Endodermal cell (in vitro differentiated cells): ENCODE data around the gene LANCL2. TPM values are rescaled to one million over a fixed set of nuclear protein-coding genes. Genes with fewer than 3 reads are reported as not detected.

Source experiments
- DNase-seq: peaks from one replicate; pipeline ENCODE4 v3.0.0-alpha.2; 2017
- H3K27ac ChIP-seq: 2 replicates; pipeline ENCODE4 v1.5.1; 2013; ENCODE audit warnings: mild to moderate bottlenecking, low read depth, low read length, moderate library complexity
- H3K27me3 ChIP-seq: 2 replicates; pipeline ENCODE4 v1.6.1; 2013; ENCODE audit warnings: mild to moderate bottlenecking, low read length, moderate library complexity; ENCODE audit not compliant: insufficient read depth, control insufficient read depth, poor library complexity, severe bottlenecking
- H3K36me3 ChIP-seq: 2 replicates; pipeline ENCODE4 v1.7.0; 2013; ENCODE audit warnings: mild to moderate bottlenecking, low read length, moderate library complexity; ENCODE audit not compliant: control insufficient read depth, insufficient read depth
- H3K4me1 ChIP-seq: one replicate; pipeline ENCODE4 v1.7.0; 2013; ENCODE audit warnings: low read length; ENCODE audit not compliant: control insufficient read depth, insufficient read depth
- H3K4me3 ChIP-seq: 2 replicates; pipeline ENCODE4 v1.5.1; 2013; ENCODE audit warnings: mild to moderate bottlenecking, low read length, moderate library complexity
- H3K9ac ChIP-seq: 2 replicates; pipeline ENCODE4 v1.6.1; 2013; ENCODE audit warnings: mild to moderate bottlenecking, low read length, moderate library complexity; ENCODE audit not compliant: poor library complexity, severe bottlenecking; ENCODE audit errors: extremely low read depth
- H3K9me3 ChIP-seq: 2 replicates; pipeline ENCODE4 v1.6.1; 2013; ENCODE audit warnings: mild to moderate bottlenecking, low read length, moderate library complexity; ENCODE audit not compliant: control insufficient read depth
- H3K27ac Mint-ChIP-seq: 2 replicates; pipeline ENCODE4 v1.8.0; 2020; ENCODE audit warnings: mixed read lengths
- H3K27me3 Mint-ChIP-seq: 2 replicates; pipeline ENCODE4 v1.8.0; 2021; ENCODE audit warnings: mild to moderate bottlenecking, mixed read lengths; ENCODE audit not compliant: insufficient read depth
- H3K36me3 Mint-ChIP-seq: 2 replicates; pipeline ENCODE4 v1.8.0; 2020; ENCODE audit warnings: low read depth, mixed read lengths
- H3K4me1 Mint-ChIP-seq: 2 replicates; pipeline ENCODE4 v1.8.0; 2020; ENCODE audit warnings: mixed read lengths
- H3K4me3 Mint-ChIP-seq: 2 replicates; pipeline ENCODE4 v1.8.0; 2020; ENCODE audit warnings: mild to moderate bottlenecking, moderate library complexity, mixed read lengths
- H3K9me3 Mint-ChIP-seq: 2 replicates; pipeline ENCODE4 v1.8.0; 2020; ENCODE audit warnings: mild to moderate bottlenecking, mixed read lengths
- CTCF ChIP-seq: fragments of 200-600 bp; sonication (generic); conservative IDR thresholded peaks from 2 replicates; pipeline ENCODE4 v1.5.0; 2021; ENCODE audit warnings: antibody characterized with exemption, mild to moderate bottlenecking
- WGBS, 2 experiments: methylation state at CpG; one replicate each; pipeline versions ENCODE4 v1.1.5 to v1.1.7; 2013; ENCODE audit warnings: missing lambda C conversion rate in 2 of 2, mixed read lengths in 1 of 2; ENCODE audit not compliant: insufficient coverage in 1 of 2, insufficient read length in 1 of 2; 5-methylcytosine and 5-hydroxymethylcytosine counted together
- total RNA-seq, 2 donors: library from RNA; stranded (reverse); fragmentation: NEBNext Ultra II Directional in 1 of 2; extraction: Animal tissue kit (Norgen Biotek cat#: 25700) in 1 of 2; gene quantifications; 2 replicates in 1 of 2; 3 replicates in 1 of 2; pipeline ENCODE4 v1.2.1, GENCODE V29; 2021

The LANCL2 gene
- total RNA-seq, 2 donors from 2014 or later = 9.4 to 17.7 TPM

GRCh38 chr7:55437375-55437774 is 72.2 kb downstream of the LANCL2 start:
- Mint-ChIP-seq H3K4me1 (peaks cover 8% of the 10 kb centered on the region), H3K27me3 (peaks cover 7% of the 10 kb centered on the region), H3K4me3 (no peak overlapping the region), H3K27ac (no peak overlapping the region), H3K9me3 (no peaks in the 10 kb centered on the region), H3K36me3 (no peaks in the 10 kb centered on the region)
- Histone ChIP-seq H3K36me3 (no peaks in the 10 kb centered on the region), H3K9me3 (no peaks in the 10 kb centered on the region), H3K4me3 (no peak overlapping the region), H3K9ac (no peak overlapping the region), H3K27me3 (no peaks in the 10 kb centered on the region), H3K4me1 (peaks cover 5% of the 10 kb centered on the region), H3K27ac (no peak overlapping the region)
- no peak for DNase-seq
- no peak for TF ChIP-seq CTCF
- WGBS, 2 experiments = 83 to 100% methylated on average over 1 of the region's 1 CpG

- Mint-ChIP-seq H3K4me1 (peaks cover 8% of the 10 kb centered on the region), H3K27me3 (peaks cover 7% of the 10 kb centered on the region), H3K36me3 (no peaks in the 10 kb centered on the region), H3K9me3 (no peaks in the 10 kb centered on the region), H3K27ac (no peak overlapping the region), H3K4me3 (no peak overlapping the region)
- DNase-seq = no peak
- no peak overlapping the region for H3K9ac ChIP-seq
- H3K9me3 ChIP-seq = no peaks in the 10 kb centered on the region
- no peaks in the 10 kb centered on the region for H3K27me3 ChIP-seq
- 92 to 95% methylated on average over 11 to 13 of the region's 13 CpGs for WGBS, 2 experiments
- H3K4me1 ChIP-seq = peaks cover 5% of the 10 kb centered on the region
- H3K27ac ChIP-seq = no peak overlapping the region
- no peak for TF ChIP-seq CTCF
- no peaks in the 10 kb centered on the region for H3K36me3 ChIP-seq
- H3K4me3 ChIP-seq = no peak overlapping the region
These were observed 73.1 kb downstream of the LANCL2 start for GRCh38 chr7:55438085-55438756.

- DNase-seq = no peak
- Histone ChIP-seq H3K36me3 (no peaks in the 10 kb centered on the region), H3K4me1 (peaks cover 5% of the 10 kb centered on the region), H3K9ac (no peak overlapping the region), H3K4me3 (no peak overlapping the region), H3K27ac (no peak overlapping the region), H3K27me3 (no peaks in the 10 kb centered on the region), H3K9me3 (no peaks in the 10 kb centered on the region)
- H3K27ac Mint-ChIP-seq = no peak overlapping the region
- H3K4me3 Mint-ChIP-seq = no peak overlapping the region
- peaks cover 7% of the 10 kb centered on the region for H3K27me3 Mint-ChIP-seq
- H3K9me3 Mint-ChIP-seq = no peaks in the 10 kb centered on the region
- no peaks in the 10 kb centered on the region for H3K36me3 Mint-ChIP-seq
- TF ChIP-seq CTCF = no peak
- H3K4me1 Mint-ChIP-seq = peaks cover 8% of the 10 kb centered on the region
- WGBS, 2 experiments = 85 to 91% methylated on average over 13 to 19 of the region's 19 CpGs
These were observed 73.8 kb downstream of the LANCL2 start for GRCh38 chr7:55438757-55439525.
